MCF 10A (cell line): Measurements from ENCODE around the gene ANKRD28. TPM values are rescaled to one million over a fixed set of nuclear protein-coding genes. Genes with fewer than 3 reads are reported as not detected.
A peak's percentile ranks its signal among the peaks of the same experiment; 100 is the strongest.

Experiments used
- BruUV-seq: library from RNA; stranded (reverse); fragments of 400-500 nt; replicated peaks from 2 replicates; lab custom pipeline; 2021; lab: Mats Ljungman, UMichigan
- CTCF ChIA-PET: fragments of 300-600 bp; sonication (Branson Sonifier 250); formaldehyde crosslinking; extraction: SDS; loops from one replicate; lab custom pipeline; 2021; ENCODE audit warnings: antibody characterized with exemption, inconsistent platforms; lab: Yijun Ruan, JAX
- POLR2A ChIA-PET: fragments of 300-600, 350-650 bp; sonication (Branson Sonifier 250); formaldehyde crosslinking; extraction: SDS; loops from one replicate; lab custom pipeline; 2020; ENCODE audit warnings: antibody characterized with exemption, inconsistent platforms; lab: Yijun Ruan, JAX
- DNase-seq: peaks from one replicate; pipeline ENCODE4 v3.0.0-alpha.2; 2018; ENCODE audit not compliant: unreplicated experiment
- H3K27ac Mint-ChIP-seq: one replicate; pipeline ENCODE4 v1.8.0; 2022; ENCODE audit warnings: mild to moderate bottlenecking, low read depth, mixed read lengths; ENCODE audit not compliant: unreplicated experiment
- H3K27me3 Mint-ChIP-seq: one replicate; pipeline ENCODE4 v1.8.0; 2022; ENCODE audit warnings: mixed read lengths; ENCODE audit not compliant: insufficient read depth, unreplicated experiment
- H3K36me3 Mint-ChIP-seq: one replicate; pipeline ENCODE4 v1.8.0; 2022; ENCODE audit warnings: mild to moderate bottlenecking, moderate library complexity, mixed read lengths; ENCODE audit not compliant: insufficient read depth, unreplicated experiment
- H3K4me1 Mint-ChIP-seq: one replicate; pipeline ENCODE4 v1.8.0; 2022; ENCODE audit warnings: mixed read lengths; ENCODE audit not compliant: insufficient read depth, unreplicated experiment
- H3K4me3 Mint-ChIP-seq: one replicate; pipeline ENCODE4 v1.8.0; 2022; ENCODE audit warnings: mild to moderate bottlenecking, moderate library complexity, mixed read lengths; ENCODE audit not compliant: unreplicated experiment
- H3K9me3 Mint-ChIP-seq: one replicate; pipeline ENCODE4 v1.8.0; 2022; ENCODE audit warnings: mixed read lengths; ENCODE audit not compliant: unreplicated experiment
- intact Hi-C: fragments of 100-400 bp; cut with micrococcal nuclease; formaldehyde crosslinking; loops from 2 replicates; pipeline ENCODE4 v1.14.1; 2022
- total RNA-seq: library from RNA; stranded (reverse); gene quantifications from 2 replicates; pipeline ENCODE4 v1.2.3, GENCODE V29; 2022
- TF ChIP-seq, protein P1 (sequence below): fragments of 200-600 bp; IDR thresholded peaks from one replicate; pipeline ENCODE4 v1.8.0; 2022; ENCODE audit warnings: antibody characterized with exemption, mild to moderate bottlenecking; ENCODE audit not compliant: unreplicated experiment

The ANKRD28 gene
- total RNA-seq, 1 experiment from 2014 or later = 79.0 TPM

DNA sequence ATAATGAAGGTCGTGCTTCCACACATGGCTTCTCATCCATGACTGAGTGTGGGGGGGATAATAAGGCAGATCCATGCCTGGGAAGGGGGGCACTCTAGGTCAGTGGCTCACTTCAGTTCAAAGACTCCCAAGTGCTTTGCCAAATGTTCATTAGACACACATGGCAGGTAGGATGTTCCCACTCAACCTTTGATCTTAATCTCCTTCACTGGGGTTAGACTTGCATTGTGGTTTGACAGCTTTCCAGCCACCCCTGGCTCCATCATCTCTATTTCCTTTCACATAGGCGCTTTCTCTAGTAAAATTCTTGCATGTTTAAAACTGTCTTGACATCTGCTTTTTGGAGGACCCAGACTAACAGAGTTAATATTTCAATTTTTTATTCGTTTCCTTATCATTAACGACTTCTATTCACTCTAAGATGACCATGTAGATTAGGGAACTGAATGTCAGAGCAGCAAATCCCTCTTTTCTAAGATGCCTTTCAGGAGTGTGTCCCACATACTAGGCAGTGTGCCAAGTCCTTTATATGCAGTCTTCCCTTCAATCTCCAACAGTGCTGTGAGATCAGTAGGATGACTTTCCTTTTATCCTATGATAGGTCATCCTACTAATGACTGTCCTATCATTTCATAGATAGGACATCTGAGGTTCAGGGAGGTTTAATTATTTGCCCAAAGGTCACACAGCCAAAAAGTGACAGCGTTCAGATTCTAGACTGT lies 138.4 kb downstream of the ANKRD28 start:
- POLR2A ChIA-PET = interaction anchor here (0.8 to 1.0 kb wide), 2 partner anchors 11 to 23 kb away, joined by 3 to 4 read pairs; no protein-coding TSS in a partner anchor
- no peak overlapping the region for H3K4me3 Mint-ChIP-seq
- H3K9me3 Mint-ChIP-seq = peaks cover 22% of the 10 kb centered on the region
- no peaks in the 10 kb centered on the region for H3K27me3 Mint-ChIP-seq
- H3K27ac Mint-ChIP-seq = no peak overlapping the region
- DNase-seq = no peak
- BruUV-seq = no TSS peak
- TF ChIP-seq, protein P1, sequence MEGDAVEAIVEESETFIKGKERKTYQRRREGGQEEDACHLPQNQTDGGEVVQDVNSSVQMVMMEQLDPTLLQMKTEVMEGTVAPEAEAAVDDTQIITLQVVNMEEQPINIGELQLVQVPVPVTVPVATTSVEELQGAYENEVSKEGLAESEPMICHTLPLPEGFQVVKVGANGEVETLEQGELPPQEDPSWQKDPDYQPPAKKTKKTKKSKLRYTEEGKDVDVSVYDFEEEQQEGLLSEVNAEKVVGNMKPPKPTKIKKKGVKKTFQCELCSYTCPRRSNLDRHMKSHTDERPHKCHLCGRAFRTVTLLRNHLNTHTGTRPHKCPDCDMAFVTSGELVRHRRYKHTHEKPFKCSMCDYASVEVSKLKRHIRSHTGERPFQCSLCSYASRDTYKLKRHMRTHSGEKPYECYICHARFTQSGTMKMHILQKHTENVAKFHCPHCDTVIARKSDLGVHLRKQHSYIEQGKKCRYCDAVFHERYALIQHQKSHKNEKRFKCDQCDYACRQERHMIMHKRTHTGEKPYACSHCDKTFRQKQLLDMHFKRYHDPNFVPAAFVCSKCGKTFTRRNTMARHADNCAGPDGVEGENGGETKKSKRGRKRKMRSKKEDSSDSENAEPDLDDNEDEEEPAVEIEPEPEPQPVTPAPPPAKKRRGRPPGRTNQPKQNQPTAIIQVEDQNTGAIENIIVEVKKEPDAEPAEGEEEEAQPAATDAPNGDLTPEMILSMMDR = no peak
- no peaks in the 10 kb centered on the region for H3K4me1 Mint-ChIP-seq
- intact Hi-C loops = no loop called here
- CTCF ChIA-PET = no interaction called here
- H3K36me3 Mint-ChIP-seq = peaks cover 27% of the 10 kb centered on the region

DNA sequence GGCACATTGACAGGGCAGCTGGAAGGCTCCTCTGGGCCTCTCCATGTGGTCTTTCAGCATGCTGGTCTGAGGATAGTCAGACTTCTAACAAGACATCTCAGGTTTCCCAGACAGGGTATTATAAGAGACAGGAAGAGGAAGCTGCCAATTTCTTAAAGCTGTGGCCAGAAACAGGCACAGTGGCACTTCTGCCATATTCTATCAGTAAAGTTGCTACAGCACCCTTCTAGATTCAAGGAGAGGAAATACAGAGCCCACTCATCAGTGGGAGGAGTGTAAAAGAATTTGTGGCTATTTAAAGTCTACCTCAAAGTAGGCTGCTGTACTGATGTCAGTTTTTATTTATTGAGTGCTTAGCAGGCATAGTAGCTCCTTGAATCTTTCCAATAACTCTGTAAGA lies 140.8 kb downstream of the ANKRD28 start:
- peaks cover 10% of the 10 kb centered on the region for H3K36me3 Mint-ChIP-seq
- POLR2A ChIA-PET = interaction anchor here (1.1 kb wide), 1 partner anchor 10 kb away, joined by 3 read pairs; no protein-coding TSS in a partner anchor
- no peak overlapping the region for H3K4me3 Mint-ChIP-seq
- CTCF ChIA-PET = interaction anchor here (0.6 to 1.0 kb wide), 4 partner anchors 9 to 26 kb away, joined by 3 to 4 read pairs (median 3); no protein-coding TSS in a partner anchor
- BruUV-seq = no TSS peak
- no peak overlapping the region for H3K27ac Mint-ChIP-seq
- intact Hi-C loops = no loop called here
- H3K4me1 Mint-ChIP-seq = no peaks in the 10 kb centered on the region
- TF ChIP-seq, protein P1 = no peak
- H3K27me3 Mint-ChIP-seq = no peaks in the 10 kb centered on the region
- peaks cover 13% of the 10 kb centered on the region for H3K9me3 Mint-ChIP-seq
- no peak for DNase-seq

DNA sequence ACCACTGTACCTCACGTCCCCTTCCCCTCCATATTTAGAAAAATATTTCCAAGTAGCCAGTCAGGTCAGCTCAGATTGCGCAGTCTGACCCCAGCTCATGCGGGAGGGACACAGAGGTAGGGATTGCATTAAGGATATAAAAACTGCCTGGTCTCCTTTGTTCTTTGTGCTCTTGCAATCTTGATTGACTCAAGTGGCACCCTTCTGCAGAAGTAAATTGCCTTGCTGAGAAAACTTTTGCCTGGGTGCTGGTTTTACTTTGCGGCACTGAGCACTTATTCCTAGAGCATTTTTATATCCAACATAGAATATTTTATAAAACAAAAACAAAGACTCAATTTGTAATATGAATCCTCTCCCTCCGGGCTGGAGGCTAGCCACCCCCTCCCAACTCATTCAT lies 141.4 kb downstream of the ANKRD28 start:
- POLR2A ChIA-PET = no interaction called here
- no TSS peak for BruUV-seq
- Mint-ChIP-seq H3K27ac (peak overlapping the region; percentile 40), H3K4me1 (no peaks in the 10 kb centered on the region), H3K27me3 (no peaks in the 10 kb centered on the region), H3K9me3 (peaks cover 13% of the 10 kb centered on the region), H3K36me3 (peaks cover 8% of the 10 kb centered on the region), H3K4me3 (no peak overlapping the region)
- TF ChIP-seq, protein P1 = no peak
- DNase-seq = no peak
- CTCF ChIA-PET = no interaction called here
- intact Hi-C loops = no loop called here

DNA sequence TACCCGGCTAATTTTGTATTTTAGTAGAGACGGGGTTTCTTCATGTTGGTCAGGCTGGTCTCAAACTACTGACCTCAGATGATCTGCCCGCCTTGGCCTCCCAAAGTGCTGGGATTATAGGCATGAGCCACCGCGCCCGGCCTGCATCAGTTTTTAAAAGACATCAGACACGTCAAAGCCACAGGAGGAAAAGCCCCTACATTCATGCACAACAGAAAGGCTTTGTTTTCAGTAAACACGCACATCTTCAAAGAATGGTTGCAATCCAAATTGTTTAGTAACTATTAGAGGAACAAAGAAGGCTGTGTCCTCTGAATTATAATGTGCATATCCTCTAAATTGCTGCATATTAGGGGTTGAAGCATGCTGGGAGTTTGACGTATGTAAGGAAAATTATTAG lies 142.9 kb downstream of the ANKRD28 start:
- intact Hi-C loops = no loop called here
- no peak overlapping the region for H3K4me3 Mint-ChIP-seq
- DNase-seq = no peak
- ChIA-PET CTCF (no interaction called here), POLR2A (no interaction called here)
- H3K27me3 Mint-ChIP-seq = no peaks in the 10 kb centered on the region
- H3K36me3 Mint-ChIP-seq = peaks cover 8% of the 10 kb centered on the region
- TF ChIP-seq, protein P1 = no peak
- no peak overlapping the region for H3K27ac Mint-ChIP-seq
- H3K9me3 Mint-ChIP-seq = peaks cover 13% of the 10 kb centered on the region
- H3K4me1 Mint-ChIP-seq = no peaks in the 10 kb centered on the region
- no TSS peak for BruUV-seq
